H54 (cell line): ENCODE data around the gene MATN4.

Experiments
- DNase-seq: peaks from one replicate; pipeline ENCODE4 v3.0.0; 2011; ENCODE audit warnings: low spot score, mixed read lengths; ENCODE audit not compliant: insufficient read length
- FAIRE-seq: peaks from 3 replicates; lab custom pipeline; 2011; peaks lifted over from hg19 to GRCh38; lab: Jason Lieb, UNC
- POLR2A ChIP-seq: IDR thresholded peaks from 2 replicates; pipeline ENCODE4 v1.6.1; 2011; ENCODE audit warnings: low read depth, mild to moderate bottlenecking, low read length

The MATN4 gene

DNA sequence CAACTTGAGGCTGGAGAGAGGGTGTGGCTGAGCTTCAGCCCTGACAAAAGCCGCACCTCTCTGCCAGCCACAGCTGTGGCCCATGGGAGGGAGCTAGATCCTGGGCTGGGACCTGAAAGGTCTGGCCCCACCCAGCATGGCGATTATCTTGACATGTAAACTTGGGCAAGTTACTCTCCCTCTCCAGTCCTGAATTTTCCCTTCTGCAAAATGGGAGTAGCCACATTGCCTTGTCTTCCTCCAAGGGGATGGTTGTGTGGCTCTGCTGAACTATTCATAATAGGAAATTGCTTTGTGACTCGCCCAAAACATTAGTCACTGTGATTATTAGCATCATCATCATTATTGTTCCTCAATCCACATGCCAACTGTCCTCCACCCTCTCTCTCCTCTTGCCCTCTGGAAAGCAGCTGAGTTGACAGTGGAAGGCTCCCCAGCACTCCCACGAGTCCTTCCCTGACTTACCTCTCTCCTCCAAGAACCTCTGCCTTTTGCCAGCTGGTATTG is 24.5 kb downstream of the MATN4 start:
- DNase-seq, result no peak
- no peak for FAIRE-seq
- no peak for TF ChIP-seq POLR2A

DNA sequence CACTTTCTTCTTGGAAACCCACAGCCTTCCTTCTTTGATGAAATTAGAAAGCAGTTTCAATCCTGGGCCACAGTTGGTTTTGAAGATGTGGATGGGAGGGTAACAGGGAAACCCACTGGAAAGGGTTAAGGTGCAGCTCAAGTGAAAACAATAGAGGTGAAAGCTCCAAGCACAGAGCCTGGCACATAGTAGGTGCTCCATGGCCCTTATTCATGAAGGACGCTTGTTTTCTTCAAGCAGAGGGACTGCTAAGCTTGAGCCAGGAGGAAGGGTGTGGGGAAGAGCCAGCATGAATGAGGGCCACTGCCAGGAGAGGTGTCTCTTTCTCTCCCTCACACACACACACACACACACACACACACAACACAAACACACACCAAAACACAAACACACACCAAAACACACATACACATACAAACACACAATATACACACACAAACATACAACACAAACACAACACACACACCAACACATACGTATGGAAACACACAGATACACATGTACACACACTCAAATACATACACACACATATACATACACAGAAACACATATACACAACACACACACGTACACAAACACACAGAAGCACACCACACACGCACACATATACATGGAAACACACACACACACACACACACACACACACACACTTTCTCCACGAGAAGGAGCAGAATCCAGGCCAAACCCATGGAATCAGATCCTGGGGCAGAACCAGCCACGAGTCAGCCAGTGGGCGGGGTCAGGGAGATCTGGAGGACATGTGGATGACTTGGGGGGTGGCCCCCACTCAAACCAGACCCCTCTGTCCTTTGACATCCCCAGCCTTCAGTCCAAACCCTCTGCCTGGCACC is 25.2 kb downstream of the MATN4 start:
- FAIRE-seq (no peak), DNase-seq (no peak)
- TF ChIP-seq POLR2A, result no peak

- DNase-seq, result no peak
- no peak for FAIRE-seq
- no peak for TF ChIP-seq POLR2A
Measured at GRCh38 chr20:45279992-45280391, 28.1 kb downstream of the MATN4 start.

DNA sequence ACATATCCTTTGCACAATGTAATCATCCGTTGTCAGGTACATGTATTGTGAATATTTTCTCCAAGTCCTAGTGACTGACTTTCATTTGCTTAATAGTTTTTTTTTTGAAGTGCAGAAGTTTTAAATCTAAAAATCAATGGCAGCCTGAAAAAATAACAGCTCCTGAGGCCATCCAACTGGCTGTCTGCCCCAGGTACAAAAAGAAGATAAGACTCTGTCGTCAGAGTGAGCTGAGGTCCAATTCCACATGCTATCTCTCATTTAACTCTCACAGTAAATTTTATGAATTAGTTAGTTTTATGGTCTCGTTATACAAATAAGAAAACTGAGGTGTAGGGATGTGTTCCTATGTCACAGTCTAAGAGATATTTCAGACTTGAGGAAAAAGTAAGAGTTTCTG is 32.8 kb downstream of the MATN4 start:
- FAIRE-seq (no peak), DNase-seq (no peak)
- TF ChIP-seq POLR2A, result no peak

GRCh38 chr20:45269754-45270270 is 38.3 kb downstream of the MATN4 start:
- FAIRE-seq, result no peak
- no peak for DNase-seq
- no peak for TF ChIP-seq POLR2A

GRCh38 chr20:45269056-45269455 is 39.0 kb downstream of the MATN4 start:
- DNase-seq (no peak), FAIRE-seq (no peak)
- no peak for TF ChIP-seq POLR2A

- no peak for DNase-seq
- TF ChIP-seq POLR2A, result no peak
- FAIRE-seq, result no peak
Measured at GRCh38 chr20:45268531-45268930, 39.6 kb downstream of the MATN4 start.

DNA sequence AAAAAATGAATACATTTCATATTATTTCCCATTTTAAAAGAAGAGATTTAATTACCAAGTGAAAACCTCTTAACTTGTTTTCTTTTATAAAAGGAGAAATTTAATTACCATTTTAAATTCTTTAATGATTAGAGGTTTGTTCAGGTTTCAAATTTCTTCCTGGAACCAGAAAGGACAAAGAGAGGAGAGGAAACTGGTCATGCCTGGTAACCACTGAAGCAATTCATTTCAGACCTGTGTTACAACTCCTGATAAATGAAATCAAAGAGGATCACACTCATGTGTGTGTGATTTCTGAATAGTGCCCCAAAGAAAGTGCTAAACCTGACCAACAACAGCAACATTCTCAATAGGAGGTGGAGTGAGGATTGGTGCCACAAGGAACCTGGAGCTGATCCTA is 41.1 kb downstream of the MATN4 start:
- no peak for DNase-seq
- no peak for FAIRE-seq

GRCh38 chr20:45263556-45264266 is 44.4 kb downstream of the MATN4 start:
- FAIRE-seq (no peak), DNase-seq (no peak)
- TF ChIP-seq POLR2A, result no peak

More for the DNA sequence above, 41.1 kb downstream of the MATN4 start:
- TF ChIP-seq POLR2A, result no peak

- TF ChIP-seq POLR2A, result no peak
- DNase-seq (no peak), FAIRE-seq (no peak)
Measured at GRCh38 chr20:45258664-45259063, 49.4 kb downstream of the MATN4 start.

DNA sequence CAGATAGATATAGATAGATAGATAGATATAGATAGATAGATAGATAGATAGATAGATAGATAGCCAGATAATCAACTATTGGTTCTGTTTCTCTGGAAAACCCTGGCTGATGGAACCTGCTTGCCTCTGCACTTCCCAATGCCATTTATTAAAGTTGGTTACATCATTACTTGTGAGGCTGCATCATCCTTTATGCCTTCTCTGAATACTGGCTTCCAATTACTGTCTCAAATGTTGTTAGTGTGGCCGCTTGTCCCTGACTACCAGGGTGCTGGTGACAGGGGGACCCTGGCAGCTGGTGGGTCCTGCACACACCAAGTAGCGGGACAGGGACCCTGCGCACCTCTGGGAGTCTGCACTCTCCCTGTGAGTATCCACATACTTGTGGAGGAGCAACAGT is 49.8 kb downstream of the MATN4 start:
- DNase-seq (no peak), FAIRE-seq (no peak)
- TF ChIP-seq POLR2A, result no peak

- TF ChIP-seq POLR2A, result no peak
- FAIRE-seq, result no peak
- no peak for DNase-seq
Measured at GRCh38 chr20:45257711-45258110, 50.4 kb downstream of the MATN4 start.

GRCh38 chr20:45257161-45257560 is 50.9 kb downstream of the MATN4 start:
- no peak for TF ChIP-seq POLR2A
- FAIRE-seq (no peak), DNase-seq (no peak)
